ENCODE measurements around the gene SCN2B.

The SCN2B gene

DNA sequence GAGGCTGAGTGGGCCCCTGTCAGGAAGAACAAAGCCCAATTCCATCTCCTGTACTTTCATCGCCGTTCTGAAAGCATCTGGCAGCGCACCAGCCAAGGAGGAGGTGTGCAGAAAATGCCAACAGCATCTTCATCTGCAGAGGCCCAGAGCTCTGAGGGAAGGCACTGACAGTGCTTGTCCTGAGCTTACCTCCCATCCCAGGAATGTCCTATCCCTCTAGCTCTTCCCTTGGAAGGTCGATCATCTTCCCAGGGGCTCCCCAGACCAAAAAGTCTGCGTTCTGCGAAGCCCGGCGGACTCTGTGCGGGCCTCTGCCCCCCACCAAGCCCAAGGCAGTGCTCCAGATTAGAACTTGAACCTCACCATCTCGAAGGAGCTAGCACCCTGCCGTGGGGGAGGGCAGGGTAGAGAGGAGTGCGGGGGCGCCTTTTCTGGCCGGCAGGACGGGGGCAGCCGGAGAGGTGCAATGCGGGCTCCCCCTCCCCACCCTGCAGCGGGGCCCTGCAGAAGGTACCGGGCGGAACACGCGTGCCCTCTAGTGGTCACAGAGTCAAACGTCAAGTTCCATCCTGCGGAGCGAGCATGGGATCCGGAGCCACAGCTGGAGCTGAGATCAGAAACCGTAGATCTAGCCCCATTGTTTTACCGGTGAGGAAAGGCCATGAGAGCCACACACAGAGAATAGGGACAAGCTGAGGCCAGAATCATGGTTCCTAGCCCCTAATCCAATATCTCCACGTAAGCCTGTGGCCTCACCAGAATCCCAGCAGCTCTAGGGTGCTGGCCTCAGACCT lies 5.0 kb downstream of the SCN2B start:
- Histone ChIP-seq H3K9me3 (no peaks in the 10 kb centered on the region), H3K27me3 (peaks cover 36% of the 10 kb centered on the region)
- peak; percentile 81 for TF ChIP-seq CTCF (IDR thresholded peaks at IDR 0.05)

DNA sequence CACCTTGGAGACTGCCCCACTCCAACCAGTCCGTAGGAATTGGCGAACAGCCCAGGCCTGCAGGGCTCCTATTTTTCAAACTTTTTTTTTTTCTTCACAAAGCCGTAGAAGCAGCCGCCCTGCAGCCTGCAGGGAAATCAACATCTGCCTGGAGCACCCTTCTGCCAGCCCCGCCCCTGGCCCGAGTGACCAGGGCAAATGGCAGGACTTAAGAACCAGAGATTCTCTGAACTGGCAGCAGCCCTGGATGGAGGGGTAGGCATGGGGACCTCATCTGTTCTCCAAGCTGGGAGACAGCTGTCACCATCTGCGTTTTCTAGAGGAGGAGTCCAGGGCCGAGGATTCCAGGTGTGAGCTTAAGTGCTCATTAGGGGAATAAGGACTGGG lies 5.6 kb downstream of the SCN2B start:
- Histone ChIP-seq H3K4me1 (ENCODE audit: control insufficient read depth in 1 of 2, insufficient read depth in 1 of 2, low read depth in 1 of 2, low read length in 1 of 2) (peaks cover 12 to 24% of the 10 kb centered on the region in 2 experiments), H3K27me3 (peaks cover 30% of the 10 kb centered on the region), H3K36me3 (no peaks in the 10 kb centered on the region), H3K4me3 (ENCODE audit: low read depth in 1 of 2, low read length in 1 of 2) (no peak overlapping the region), H3K9me3 (no peaks in the 10 kb centered on the region), H3K27ac (no peak overlapping the region)
- no peak for TF ChIP-seq CTCF (IDR thresholded peaks at IDR 0.05)

More for the DNA sequence above, 5.0 kb downstream of the SCN2B start:
- Histone ChIP-seq H3K36me3 (no peaks in the 10 kb centered on the region), H3K4me3 (ENCODE audit: low read depth in 1 of 2, low read length in 1 of 2) (peak overlapping the region in 1 of 2 experiments; percentile 21), H3K27ac (no peak overlapping the region), H3K4me1 (ENCODE audit: control insufficient read depth in 1 of 2, insufficient read depth in 1 of 2, low read depth in 1 of 2, low read length in 1 of 2) (peaks cover 12 to 24% of the 10 kb centered on the region in 2 experiments)

- no peak overlapping the region for H3K4me3 ChIP-seq (ENCODE audit: low read depth in 1 of 2, low read length in 1 of 2)
- no peak for TF ChIP-seq CTCF (IDR thresholded peaks at IDR 0.05)
Observed at GRCh38 chr11:118170231-118170630, 6.2 kb downstream of the SCN2B start.

DNA sequence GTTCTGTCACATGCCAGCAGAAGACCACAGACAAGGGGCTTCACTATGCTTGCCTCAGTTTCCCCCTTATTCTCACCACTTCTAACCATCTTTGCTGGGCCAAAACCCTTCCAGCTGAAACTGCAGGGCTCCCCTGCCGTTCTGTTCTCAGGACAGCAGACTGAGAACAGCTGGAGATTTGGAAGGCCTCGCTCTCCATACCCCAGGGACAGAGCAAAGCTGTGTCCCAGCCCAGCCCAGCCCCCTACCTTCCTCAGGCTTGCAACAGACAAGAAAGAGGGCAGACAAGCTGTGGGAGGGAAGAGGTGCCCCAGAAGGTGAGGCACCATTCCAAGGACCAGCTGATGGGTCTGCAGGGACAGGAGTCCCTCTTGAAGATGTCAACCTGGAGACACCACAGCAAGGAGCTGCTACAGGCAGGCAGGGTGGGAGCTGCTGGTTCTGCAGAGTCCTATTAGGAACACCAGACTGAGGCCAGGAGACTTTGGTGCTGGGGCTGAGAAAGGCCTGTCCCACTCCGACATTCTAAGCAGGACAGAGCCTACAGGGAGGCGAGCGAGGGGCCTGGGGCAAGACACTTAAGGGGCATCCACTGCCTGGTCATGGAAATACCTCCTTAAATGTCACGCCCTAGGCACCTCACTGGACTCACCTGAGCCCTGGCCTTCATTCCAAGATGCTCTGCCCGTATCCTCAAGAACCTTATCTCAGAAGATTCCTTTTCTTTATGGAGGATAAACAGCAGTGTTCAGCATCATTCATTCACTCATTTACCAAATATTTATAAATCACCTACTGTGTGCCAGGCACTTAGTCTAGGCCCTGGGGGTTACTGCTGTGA lies 6.9 kb downstream of the SCN2B start:
- Histone ChIP-seq H3K4me1 (ENCODE audit: control insufficient read depth in 1 of 2, insufficient read depth in 1 of 2, low read depth in 1 of 2, low read length in 1 of 2) (peaks cover 2 to 11% of the 10 kb centered on the region in 2 experiments), H3K36me3 (no peaks in the 10 kb centered on the region), H3K4me3 (ENCODE audit: low read depth in 1 of 2, low read length in 1 of 2) (no peak overlapping the region), H3K27ac (no peak overlapping the region), H3K27me3 (peaks cover 28% of the 10 kb centered on the region), H3K9me3 (no peaks in the 10 kb centered on the region)
- TF ChIP-seq CTCF (IDR thresholded peaks at IDR 0.05) = no peak

More at GRCh38 chr11:118170231-118170630, 6.2 kb downstream of the SCN2B start:
- H3K36me3 ChIP-seq = no peaks in the 10 kb centered on the region
- no peaks in the 10 kb centered on the region for H3K9me3 ChIP-seq
- H3K27ac ChIP-seq = no peak overlapping the region
- H3K4me1 ChIP-seq (ENCODE audit: control insufficient read depth in 1 of 2, insufficient read depth in 1 of 2, low read depth in 1 of 2, low read length in 1 of 2) = peaks cover 9 to 18% of the 10 kb centered on the region in 2 experiments
- peaks cover 28% of the 10 kb centered on the region for H3K27me3 ChIP-seq

GRCh38 chr11:118168751-118169150 lies 7.7 kb downstream of the SCN2B start:
- H3K36me3 ChIP-seq = no peaks in the 10 kb centered on the region
- H3K4me1 ChIP-seq (ENCODE audit: control insufficient read depth in 1 of 2, insufficient read depth in 1 of 2, low read depth in 1 of 2, low read length in 1 of 2) = peaks cover 5 to 10% of the 10 kb centered on the region in 2 experiments
- no peak overlapping the region for H3K4me3 ChIP-seq (ENCODE audit: low read depth in 1 of 2, low read length in 1 of 2)
- H3K27me3 ChIP-seq = peaks cover 28% of the 10 kb centered on the region
- TF ChIP-seq CTCF (IDR thresholded peaks at IDR 0.05) = no peak
- no peaks in the 10 kb centered on the region for H3K9me3 ChIP-seq
- no peak overlapping the region for H3K27ac ChIP-seq

Data from neutrophil (primary cell).